ENCODE results near the gene SPATA45.

SPATA45 gene

GRCh38 chr1:212791676-212792395 is 55.6 kb downstream of the SPATA45 start, which contains the start of the genes NSL1 and TATDN3:
TSS of gene NSL1 (minus strand) at chr1:212791777. CDS start at chr1:212791763, 14 bp downstream.
TSS of gene TATDN3 (plus strand) at chr1:212791894. CDS start at chr1:212791922, 28 bp downstream.
- TF ChIP-seq, protein P1, sequence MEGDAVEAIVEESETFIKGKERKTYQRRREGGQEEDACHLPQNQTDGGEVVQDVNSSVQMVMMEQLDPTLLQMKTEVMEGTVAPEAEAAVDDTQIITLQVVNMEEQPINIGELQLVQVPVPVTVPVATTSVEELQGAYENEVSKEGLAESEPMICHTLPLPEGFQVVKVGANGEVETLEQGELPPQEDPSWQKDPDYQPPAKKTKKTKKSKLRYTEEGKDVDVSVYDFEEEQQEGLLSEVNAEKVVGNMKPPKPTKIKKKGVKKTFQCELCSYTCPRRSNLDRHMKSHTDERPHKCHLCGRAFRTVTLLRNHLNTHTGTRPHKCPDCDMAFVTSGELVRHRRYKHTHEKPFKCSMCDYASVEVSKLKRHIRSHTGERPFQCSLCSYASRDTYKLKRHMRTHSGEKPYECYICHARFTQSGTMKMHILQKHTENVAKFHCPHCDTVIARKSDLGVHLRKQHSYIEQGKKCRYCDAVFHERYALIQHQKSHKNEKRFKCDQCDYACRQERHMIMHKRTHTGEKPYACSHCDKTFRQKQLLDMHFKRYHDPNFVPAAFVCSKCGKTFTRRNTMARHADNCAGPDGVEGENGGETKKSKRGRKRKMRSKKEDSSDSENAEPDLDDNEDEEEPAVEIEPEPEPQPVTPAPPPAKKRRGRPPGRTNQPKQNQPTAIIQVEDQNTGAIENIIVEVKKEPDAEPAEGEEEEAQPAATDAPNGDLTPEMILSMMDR (IDR thresholded peaks at IDR 0.05; ENCODE audit: low read length, missing control alignments), result no peak
- DNase-seq (ENCODE audit: low read depth), result peak; percentile 96

DNA sequence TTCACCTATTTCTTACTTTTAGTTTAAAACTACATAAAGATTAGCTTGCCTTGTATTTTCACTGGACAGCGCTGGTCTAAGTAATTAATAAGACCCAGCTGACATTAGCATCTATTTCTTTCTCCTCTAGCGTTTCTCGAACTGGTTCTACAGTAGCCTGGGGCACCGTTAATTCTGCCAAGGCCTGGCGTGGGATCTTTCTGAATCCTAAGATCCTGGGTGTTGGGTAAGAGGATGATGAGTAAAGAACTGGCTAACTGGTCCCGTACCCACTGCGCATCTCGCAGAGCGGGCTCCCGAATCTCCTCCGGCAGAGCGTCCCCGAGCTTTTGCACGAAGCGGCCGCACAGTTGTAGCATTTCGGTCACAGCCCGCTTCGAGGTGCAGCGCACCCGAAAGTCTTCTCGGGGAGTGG is 56.2 kb downstream of the SPATA45 start:
- TF ChIP-seq, protein P1 (IDR thresholded peaks at IDR 0.05; ENCODE audit: low read length, missing control alignments), result no peak
- peak overlapping the region; percentile 98 for H3K4me3 ChIP-seq (replicated peaks; ENCODE audit: low read depth, low read length)
- peak; percentile 81 for DNase-seq (ENCODE audit: low read depth)

More at GRCh38 chr1:212791676-212792395, 55.6 kb downstream of the SPATA45 start, which contains the start of the genes NSL1 and TATDN3:
- H3K4me3 ChIP-seq (replicated peaks; ENCODE audit: low read depth, low read length), result peak within 1 kb of the TSS; percentile 98

DNA sequence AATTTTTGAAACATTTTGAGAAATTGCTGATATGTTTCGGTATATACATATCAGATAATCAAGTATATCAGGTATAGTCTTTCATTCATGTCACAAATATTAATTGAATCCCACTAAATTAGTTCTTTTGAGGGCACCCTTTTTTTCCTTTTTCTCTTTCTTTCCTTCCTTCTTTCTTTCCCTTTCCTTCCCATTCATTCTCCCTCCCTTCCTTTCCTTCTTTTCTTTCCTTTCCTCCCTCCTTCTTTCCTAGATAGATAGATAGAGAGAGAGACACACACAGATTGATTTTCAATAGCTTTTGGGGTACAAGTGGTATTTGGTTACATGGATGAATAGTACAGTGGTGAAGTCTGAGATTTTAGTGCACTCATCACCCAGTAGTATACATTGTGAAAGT is 61.6 kb downstream of the SPATA45 start:
- TF ChIP-seq, protein P1 (IDR thresholded peaks at IDR 0.05; ENCODE audit: low read length, missing control alignments), result no peak
- DNase-seq (ENCODE audit: low read depth), result no peak
- H3K4me3 ChIP-seq (replicated peaks; ENCODE audit: low read depth, low read length), result no peak overlapping the region

GRCh38 chr1:212783976-212784375 is 63.5 kb downstream of the SPATA45 start:
- DNase-seq (ENCODE audit: low read depth), result no peak
- H3K4me3 ChIP-seq (replicated peaks; ENCODE audit: low read depth, low read length), result no peak overlapping the region
- TF ChIP-seq, protein P1 (IDR thresholded peaks at IDR 0.05; ENCODE audit: low read length, missing control alignments), result no peak

GRCh38 chr1:212782422-212783154 is 64.9 kb downstream of the SPATA45 start:
- TF ChIP-seq, protein P1 (IDR thresholded peaks at IDR 0.05; ENCODE audit: low read length, missing control alignments), result peak; percentile 55
- H3K4me3 ChIP-seq (replicated peaks; ENCODE audit: low read depth, low read length), result no peak overlapping the region
- peak; percentile 69 for DNase-seq (ENCODE audit: low read depth)

DNA sequence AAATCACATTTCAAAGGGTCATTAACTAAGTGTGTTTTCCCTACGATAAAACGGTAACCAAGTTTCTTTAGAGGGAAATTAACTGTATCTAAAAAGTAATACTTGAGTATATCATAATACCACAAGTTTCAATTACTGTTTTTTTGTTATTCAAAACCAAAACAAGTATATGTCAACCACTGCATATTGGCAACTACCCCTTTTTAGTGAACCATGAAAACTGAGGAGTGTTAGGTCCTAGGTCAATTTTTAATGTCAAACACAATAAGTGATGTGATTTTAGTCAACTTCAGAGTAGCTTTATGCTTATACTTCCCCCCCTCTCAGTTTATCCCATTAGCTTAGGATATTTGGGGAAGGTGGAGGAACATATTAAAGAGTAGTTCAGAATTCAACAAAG is 66.2 kb downstream of the SPATA45 start:
- TF ChIP-seq, protein P1 (IDR thresholded peaks at IDR 0.05; ENCODE audit: low read length, missing control alignments), result no peak
- H3K4me3 ChIP-seq (replicated peaks; ENCODE audit: low read depth, low read length), result no peak overlapping the region
- DNase-seq (ENCODE audit: low read depth), result no peak

All from fibroblast of pulmonary artery (primary cell).